ENCODE data around the gene SMPD3.

SMPD3 gene

GRCh38 chr16:68400083-68400923 lies 48.0 kb downstream of the SMPD3 start:
- Histone ChIP-seq H3F3A (ENCODE audit: low read depth) (no peaks in the 10 kb centered on the region), H3K9me2 (replicated peaks; ENCODE audit: low read depth, low read length) (no peaks in the 10 kb centered on the region), H3K4me2 (ENCODE audit: low read depth, low read length, poor library complexity, severe bottlenecking) (no peak overlapping the region), H4K20me1 (ENCODE audit: insufficient read depth, low read length, poor library complexity, severe bottlenecking) (no peaks in the 10 kb centered on the region), H2AFZ (ENCODE audit: low read length) (no peak overlapping the region), H3K4me1 (ENCODE audit: insufficient read depth, low read length, poor library complexity, severe bottlenecking) (peaks cover 4% of the 10 kb centered on the region), H3K79me2 (ENCODE audit: insufficient read depth, low read length) (no peaks in the 10 kb centered on the region), H3K9me3 (ENCODE audit: insufficient read depth, low read depth, low read length) (no peaks in the 10 kb centered on the region), H3K9ac (ENCODE audit: low read depth, low read length, poor library complexity, severe bottlenecking) (no peak overlapping the region), H3K4me3 (ENCODE audit: low read length, poor library complexity, severe bottlenecking) (no peak overlapping the region), H3K27me3 (ENCODE audit: insufficient read depth, low read length, poor library complexity, severe bottlenecking) (no peaks in the 10 kb centered on the region), H3K36me3 (ENCODE audit: insufficient read depth, low read length) (no peaks in the 10 kb centered on the region)
- TF ChIP-seq EZH2phosphoT487 (IDR thresholded peaks at IDR 0.05; ENCODE audit: borderline replicate concordance), result no peak
- no peak for TF ChIP-seq CTCF (conservative IDR thresholded peaks at IDR 0.05; ENCODE audit: low read length)

- H3F3A ChIP-seq (ENCODE audit: low read depth), result no peaks in the 10 kb centered on the region
- no peak for TF ChIP-seq EZH2phosphoT487 (IDR thresholded peaks at IDR 0.05; ENCODE audit: borderline replicate concordance)
- TF ChIP-seq CTCF (conservative IDR thresholded peaks at IDR 0.05; ENCODE audit: low read length), result no peak
- no peaks in the 10 kb centered on the region for H3K79me2 ChIP-seq (ENCODE audit: insufficient read depth, low read length)
- no peak overlapping the region for H3K4me2 ChIP-seq (ENCODE audit: low read depth, low read length, poor library complexity, severe bottlenecking)
- H3K36me3 ChIP-seq (ENCODE audit: insufficient read depth, low read length), result no peaks in the 10 kb centered on the region
- H2AFZ ChIP-seq (ENCODE audit: low read length), result no peak overlapping the region
- H3K9me2 ChIP-seq (replicated peaks; ENCODE audit: low read depth, low read length), result no peaks in the 10 kb centered on the region
- H4K20me1 ChIP-seq (ENCODE audit: insufficient read depth, low read length, poor library complexity, severe bottlenecking), result no peaks in the 10 kb centered on the region
- H3K9ac ChIP-seq (ENCODE audit: low read depth, low read length, poor library complexity, severe bottlenecking), result no peak overlapping the region
- no peaks in the 10 kb centered on the region for H3K27me3 ChIP-seq (ENCODE audit: insufficient read depth, low read length, poor library complexity, severe bottlenecking)
- H3K4me1 ChIP-seq (ENCODE audit: insufficient read depth, low read length, poor library complexity, severe bottlenecking), result peaks cover 4% of the 10 kb centered on the region
- H3K4me3 ChIP-seq (ENCODE audit: low read length, poor library complexity, severe bottlenecking), result no peak overlapping the region
- H3K9me3 ChIP-seq (ENCODE audit: insufficient read depth, low read depth, low read length), result no peaks in the 10 kb centered on the region
Measured at GRCh38 chr16:68399456-68399855, 48.9 kb downstream of the SMPD3 start.

- Histone ChIP-seq H3K9me2 (replicated peaks; ENCODE audit: low read depth, low read length) (no peaks in the 10 kb centered on the region), H3K4me2 (ENCODE audit: low read depth, low read length, poor library complexity, severe bottlenecking) (no peak overlapping the region), H3K4me1 (ENCODE audit: insufficient read depth, low read length, poor library complexity, severe bottlenecking) (peaks cover 4% of the 10 kb centered on the region), H3K79me2 (ENCODE audit: insufficient read depth, low read length) (no peaks in the 10 kb centered on the region), H3K4me3 (ENCODE audit: low read length, poor library complexity, severe bottlenecking) (no peak overlapping the region), H2AFZ (ENCODE audit: low read length) (no peak overlapping the region), H3K36me3 (ENCODE audit: insufficient read depth, low read length) (no peaks in the 10 kb centered on the region), H3K9me3 (ENCODE audit: insufficient read depth, low read depth, low read length) (no peaks in the 10 kb centered on the region), H3K9ac (ENCODE audit: low read depth, low read length, poor library complexity, severe bottlenecking) (no peak overlapping the region), H4K20me1 (ENCODE audit: insufficient read depth, low read length, poor library complexity, severe bottlenecking) (no peaks in the 10 kb centered on the region), H3K27me3 (ENCODE audit: insufficient read depth, low read length, poor library complexity, severe bottlenecking) (no peaks in the 10 kb centered on the region), H3F3A (ENCODE audit: low read depth) (no peaks in the 10 kb centered on the region)
- no peak for TF ChIP-seq EZH2phosphoT487 (IDR thresholded peaks at IDR 0.05; ENCODE audit: borderline replicate concordance)
- TF ChIP-seq CTCF (conservative IDR thresholded peaks at IDR 0.05; ENCODE audit: low read length), result no peak
Measured at GRCh38 chr16:68397710-68398201, 50.6 kb downstream of the SMPD3 start.

All from Loucy (cell line).